Body of pancreas (tissue), 4 donors: Measurements from ENCODE around the gene KBTBD3. TPM values are rescaled to one million over a fixed set of nuclear protein-coding genes. Genes with fewer than 3 reads are reported as not detected.

Experiments
- ATAC-seq: fragments of 150-250 bp; one replicate; pipeline ENCODE4 v1.9.1; 2016
- DNase-seq, 4 donors: peaks; one replicate each; pipeline ENCODE4 v3.0.0-alpha.2; 2019
- H3K27ac ChIP-seq, 4 donors: fragments of 200-600 bp; sonication (generic); 1 replicate in 3 of 4; 2 replicates in 1 of 4; pipeline versions ENCODE4 v1.5.1 to v1.6.1; 2016 to 2019; ENCODE audit warnings: mild to moderate bottlenecking in 1 of 4, mixed read lengths in 1 of 4, moderate library complexity in 1 of 4
- H3K27me3 ChIP-seq, 2 donors: fragments of 200-600 bp; sonication (generic); one replicate each; pipeline ENCODE4 v1.6.0; 2016; ENCODE audit warnings: mild to moderate bottlenecking in 1 of 2
- H3K36me3 ChIP-seq, 2 donors: fragments of 200-600 bp; sonication (generic); replicated peaks in 1 of 2; 2 replicates each; pipeline ENCODE4 v1.5.1; 2016; ENCODE audit warnings: low read depth in 2 of 2; ENCODE audit not compliant: insufficient read depth in 1 of 2
- H3K4me1 ChIP-seq: fragments of 200-600 bp; sonication (generic); one replicate; pipeline ENCODE4 v1.6.0; 2016
- H3K4me3 ChIP-seq, 2 donors: fragments of 200-600 bp; sonication (generic); 1 replicate in 1 of 2; 2 replicates in 1 of 2; pipeline ENCODE4 v1.5.1; 2016 to 2019
- H3K9me3 ChIP-seq, 3 donors: fragments of 200-600 bp; sonication (generic); 1 replicate in 2 of 3; 2 replicates in 1 of 3; pipeline ENCODE4 v1.5.1; 2016
- CTCF ChIP-seq, 7 experiments: fragments of 450-650 bp in 4 of 7; fragments of 200-600 bp in 3 of 7; sonication (generic) in 3 of 7; IDR thresholded peaks; one replicate each; pipeline ENCODE4 v1.5.1; 2016 to 2019; ENCODE audit warnings: antibody characterized with exemption in 7 of 7
- POLR2A ChIP-seq, 3 donors: fragments of 450-650 bp; IDR thresholded peaks; one replicate each; pipeline ENCODE4 v1.6.1; 2016; ENCODE audit warnings: antibody characterized with exemption in 3 of 3, mild to moderate bottlenecking in 2 of 3
- WGBS, 2 donors: methylation state at CpG; one replicate each; pipeline ENCODE4 v1.1.5; 2017; 5-methylcytosine and 5-hydroxymethylcytosine counted together
- intact Hi-C: fragments of 100-400 bp; cut with DNase I; formaldehyde crosslinking; loops from one replicate; pipeline ENCODE4 v1.15.1; 2023
- total RNA-seq, 2 donors: library from RNA; depleted of rRNA; stranded (reverse); fragments of >200 nt; gene quantifications; one replicate each; pipeline ENCODE4 v1.1.0, GENCODE V29; 2016

Gene KBTBD3
- total RNA-seq, 2 donors from 2014 or later: 2.0 to 5.7 TPM

GRCh38 chr11:106088896-106089295, 11.7 kb upstream of the KBTBD3 start:
- no peak for TF ChIP-seq CTCF (IDR thresholded peaks at IDR 0.05)
- no peak for TF ChIP-seq POLR2A (IDR thresholded peaks at IDR 0.05)
- Histone ChIP-seq H3K27me3 (no peaks in the 10 kb centered on the region), H3K36me3 (peaks cover 0 to 6% of the 10 kb centered on the region in 2 donors), H3K9me3 (no peaks in the 10 kb centered on the region), H3K4me3 (no peak overlapping the region), H3K27ac (no peak overlapping the region), H3K4me1 (peaks cover 36% of the 10 kb centered on the region)
- intact Hi-C loops: no loop called here
- WGBS, 2 donors: 70 to 71% methylated on average over 4 of the region's 4 CpGs
- ATAC-seq (no peak), DNase-seq (no peak)

DNA sequence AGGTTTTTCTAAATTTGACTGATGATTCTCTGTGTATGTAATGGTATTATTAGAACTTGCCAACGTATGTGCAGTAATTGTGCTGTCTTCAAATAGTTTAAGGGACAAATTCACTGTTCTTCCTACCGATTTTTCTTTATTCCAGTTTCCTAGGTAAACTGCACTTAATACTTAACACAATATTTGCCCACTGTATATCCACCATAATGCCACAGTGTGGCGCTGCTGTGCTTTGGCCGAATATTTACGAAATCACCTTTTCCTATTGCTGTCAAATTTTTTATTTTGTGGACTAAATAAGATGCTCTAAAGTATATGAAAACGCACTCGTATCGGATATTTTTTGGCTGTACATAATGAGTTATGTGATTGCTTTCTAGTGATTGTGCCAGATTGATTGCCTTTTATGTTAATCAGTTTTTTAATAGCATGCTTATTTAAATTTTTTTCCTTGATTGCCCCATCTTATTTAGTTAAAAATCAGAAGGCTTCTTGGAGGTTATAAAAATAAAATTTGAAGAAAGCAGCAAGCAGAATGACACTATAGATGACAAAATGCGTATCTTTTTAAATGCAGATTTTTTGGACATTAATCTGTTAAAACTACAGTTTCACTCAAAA, 10.8 kb upstream of the KBTBD3 start:
- peak; percentile 61 to 93 (median 87) for TF ChIP-seq CTCF (IDR thresholded peaks at IDR 0.05)
- no peak for TF ChIP-seq POLR2A (IDR thresholded peaks at IDR 0.05)
- intact Hi-C loops: no loop called here
- Histone ChIP-seq H3K27ac (peak overlapping the region in 1 of 4 donors; percentile 40), H3K36me3 (peaks cover 0 to 9% of the 10 kb centered on the region in 2 donors), H3K4me3 (no peak overlapping the region), H3K4me1 (peaks cover 36% of the 10 kb centered on the region), H3K9me3 (no peaks in the 10 kb centered on the region), H3K27me3 (no peaks in the 10 kb centered on the region)
- peak; percentile 61 to 80 (median 70) for DNase-seq
- WGBS, 2 donors: 11 to 15% methylated on average over 9 of the region's 9 CpGs
- peak; percentile 87 for ATAC-seq

GRCh38 chr11:106086850-106087249, 9.7 kb upstream of the KBTBD3 start:
- Histone ChIP-seq H3K4me3 (no peak overlapping the region), H3K4me1 (peaks cover 41% of the 10 kb centered on the region), H3K27ac (peak overlapping the region in 3 of 4 donors; percentile 2 to 40 (median 3)), H3K27me3 (no peaks in the 10 kb centered on the region), H3K9me3 (no peaks in the 10 kb centered on the region), H3K36me3 (peaks cover 0 to 4% of the 10 kb centered on the region in 2 donors)
- no peak for TF ChIP-seq CTCF (IDR thresholded peaks at IDR 0.05)
- TF ChIP-seq POLR2A (IDR thresholded peaks at IDR 0.05): no peak
- DNase-seq (no peak), ATAC-seq (peak; percentile 27)
- intact Hi-C loops: no loop called here
- WGBS, 2 donors: 20 to 22% methylated on average over 2 of the region's 2 CpGs

DNA sequence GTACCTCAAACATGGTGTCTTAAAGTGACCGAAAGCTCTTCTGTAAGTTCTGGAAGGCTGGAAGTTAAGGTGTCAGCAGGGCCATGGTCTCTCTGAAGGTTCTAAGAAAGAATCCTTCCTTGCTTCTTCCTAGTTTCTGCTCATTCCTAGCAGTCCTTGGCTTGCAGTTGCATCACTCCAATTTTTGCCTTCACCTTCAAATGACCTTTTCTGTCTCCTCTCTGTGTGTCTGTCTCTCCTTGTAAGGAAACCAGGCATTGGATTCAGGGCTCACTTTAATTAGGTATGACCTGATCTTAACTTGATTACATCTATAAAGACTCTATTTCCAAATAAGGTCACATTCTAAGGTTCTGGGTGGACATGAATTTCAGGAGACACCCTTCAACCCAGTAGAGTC, 9.0 kb upstream of the KBTBD3 start:
- Histone ChIP-seq H3K27me3 (no peaks in the 10 kb centered on the region), H3K9me3 (no peaks in the 10 kb centered on the region), H3K4me1 (peaks cover 47% of the 10 kb centered on the region), H3K36me3 (peaks cover 0 to 3% of the 10 kb centered on the region in 2 donors), H3K4me3 (no peak overlapping the region), H3K27ac (peak overlapping the region in 2 of 4 donors; percentile 1 to 2)
- ATAC-seq (no peak), DNase-seq (no peak)
- TF ChIP-seq POLR2A (IDR thresholded peaks at IDR 0.05) (no peak), CTCF (IDR thresholded peaks at IDR 0.05) (no peak)
- intact Hi-C loops: no loop called here
- 100% methylated on average over 1 of the region's 1 CpG for WGBS, 2 donors

- TF ChIP-seq POLR2A (IDR thresholded peaks at IDR 0.05): no peak
- TF ChIP-seq CTCF (IDR thresholded peaks at IDR 0.05): no peak
- Histone ChIP-seq H3K4me1 (peaks cover 42% of the 10 kb centered on the region), H3K4me3 (no peak overlapping the region), H3K36me3 (peaks cover 0 to 6% of the 10 kb centered on the region in 2 donors), H3K27ac (no peak overlapping the region), H3K27me3 (no peaks in the 10 kb centered on the region), H3K9me3 (no peaks in the 10 kb centered on the region)
- DNase-seq: no peak
- intact Hi-C loops: no loop called here
- ATAC-seq: no peak
Observed at GRCh38 chr11:106082096-106082495, 4.9 kb upstream of the KBTBD3 start.
